ENCODE results near the gene TTC21A. TPM values are rescaled to one million over a fixed set of nuclear protein-coding genes. Genes with fewer than 3 reads are reported as not detected.

The TTC21A gene
- total RNA-seq, 1 experiment from 2014 or later, result 1.7 TPM

- H3K27me3 ChIP-seq (ENCODE audit: insufficient read depth, low read length), result no peaks in the 10 kb centered on the region
- no peak overlapping the region for H3K56ac ChIP-seq (ENCODE audit: insufficient read length, low read depth, low read length)
- TF ChIP-seq CTCF (conservative IDR thresholded peaks at IDR 0.05), result no peak
- no peaks in the 10 kb centered on the region; the same call in 1 of the 2 replicates for H3K79me2 ChIP-seq (ENCODE audit: insufficient read depth, low read length)
- H2AFZ ChIP-seq (ENCODE audit: low read length), result no peak overlapping the region
- H3T11ph ChIP-seq (ENCODE audit: low read length), result no peak overlapping the region
- H4K91ac ChIP-seq (ENCODE audit: insufficient read length, low read depth, low read length), result no peak overlapping the region
- Mint-ChIP-seq H3K9me3 (no peaks in the 10 kb centered on the region), H3K27ac (no peak overlapping the region), H3K27me3 (ENCODE audit: low read depth) (no peaks in the 10 kb centered on the region; the same call in 1 of the 2 replicates), H3K36me3 (ENCODE audit: insufficient read depth in 1 of 3, low read depth in 3 of 3) (peaks cover 9 to 32% (median 20%) of the 10 kb centered on the region in 3 experiments; a peak in 6 of 7 replicates), H3K4me3 (no peak overlapping the region), H3K4me1 (peaks cover 0 to 12% of the 10 kb centered on the region in 2 experiments; a peak in 2 of 4 replicates)
- WGBS (ENCODE audit: extremely low coverage, insufficient read length, low lambda C conversion rate), result no CpG with 5 or more reads among the region's 9 CpGs
- no peaks in the 10 kb centered on the region for H3K23me2 ChIP-seq (ENCODE audit: insufficient read length, low read depth, low read length, poor library complexity, severe bottlenecking)
- no peak overlapping the region for H3K14ac ChIP-seq (ENCODE audit: insufficient read depth, low read length)
- H3K9ac ChIP-seq (ENCODE audit: extremely low read depth, insufficient read length, low read length), result no peak overlapping the region
- no peak for DNase-seq
- no peaks in the 10 kb centered on the region for H3K4me1 ChIP-seq (ENCODE audit: insufficient read depth, low read length)
- H2AK5ac ChIP-seq (ENCODE audit: insufficient read length, low read length), result no peak overlapping the region
- H2BK5ac ChIP-seq (ENCODE audit: insufficient read length, low read length), result no peak overlapping the region
- H2BK12ac ChIP-seq (ENCODE audit: insufficient read length, low read depth, low read length), result no peak overlapping the region
- H3K27ac ChIP-seq (ENCODE audit: insufficient read length, low read depth, low read length), result no peak overlapping the region
- no peaks in the 10 kb centered on the region for H3K9me3 ChIP-seq (ENCODE audit: control insufficient read depth, low read depth, low read length)
- H3K18ac ChIP-seq (ENCODE audit: insufficient read length, low read depth, low read length), result no peak overlapping the region
- no peak overlapping the region for H2BK20ac ChIP-seq (ENCODE audit: low read depth, low read length, poor library complexity, severe bottlenecking)
- no peak overlapping the region for H2BK15ac ChIP-seq (ENCODE audit: low read depth, low read length)
- H4K20me1 ChIP-seq (ENCODE audit: control insufficient read depth, insufficient read depth, insufficient read length), result no peaks in the 10 kb centered on the region
- no peak overlapping the region for H4K5ac ChIP-seq (ENCODE audit: insufficient read length, low read depth, low read length)
- no peak overlapping the region for H3K4me2 ChIP-seq (ENCODE audit: insufficient read depth, insufficient read length, low read length)
- H3K79me1 ChIP-seq (ENCODE audit: insufficient read depth, low read depth, low read length, poor library complexity, severe bottlenecking), result no peaks in the 10 kb centered on the region
- H2BK120ac ChIP-seq (ENCODE audit: low read depth, low read length, poor library complexity, severe bottlenecking), result no peak overlapping the region
- H3K4ac ChIP-seq (ENCODE audit: low read depth, low read length), result no peak overlapping the region
- no peak overlapping the region for H4K8ac ChIP-seq (replicated peaks; ENCODE audit: insufficient read length, low read depth, low read length)
- H3K23ac ChIP-seq (ENCODE audit: insufficient read length, low read depth, low read length), result no peak overlapping the region
These were observed 7.0 kb upstream of the TTC21A start for GRCh38 chr3:39100500-39100886.
